Epithelial cell of prostate (primary cell): ENCODE results near the gene VPS8.
"Not testable (repeated sequence)": the region's sequence is repeated elsewhere in the genome, so short reads cannot be mapped to it uniquely, and the experiment has no call there.

ENCODE experiments used
- DNase-seq: peaks from one replicate; pipeline ENCODE4 v3.0.0-alpha.2; 2011; ENCODE audit warnings: low read depth, low spot score
- H3K27ac ChIP-seq: fragments of 450-650 bp; 2 replicates; pipeline ENCODE4 v1.5.1; 2017; ENCODE audit warnings: mild to moderate bottlenecking

VPS8 gene

DNA sequence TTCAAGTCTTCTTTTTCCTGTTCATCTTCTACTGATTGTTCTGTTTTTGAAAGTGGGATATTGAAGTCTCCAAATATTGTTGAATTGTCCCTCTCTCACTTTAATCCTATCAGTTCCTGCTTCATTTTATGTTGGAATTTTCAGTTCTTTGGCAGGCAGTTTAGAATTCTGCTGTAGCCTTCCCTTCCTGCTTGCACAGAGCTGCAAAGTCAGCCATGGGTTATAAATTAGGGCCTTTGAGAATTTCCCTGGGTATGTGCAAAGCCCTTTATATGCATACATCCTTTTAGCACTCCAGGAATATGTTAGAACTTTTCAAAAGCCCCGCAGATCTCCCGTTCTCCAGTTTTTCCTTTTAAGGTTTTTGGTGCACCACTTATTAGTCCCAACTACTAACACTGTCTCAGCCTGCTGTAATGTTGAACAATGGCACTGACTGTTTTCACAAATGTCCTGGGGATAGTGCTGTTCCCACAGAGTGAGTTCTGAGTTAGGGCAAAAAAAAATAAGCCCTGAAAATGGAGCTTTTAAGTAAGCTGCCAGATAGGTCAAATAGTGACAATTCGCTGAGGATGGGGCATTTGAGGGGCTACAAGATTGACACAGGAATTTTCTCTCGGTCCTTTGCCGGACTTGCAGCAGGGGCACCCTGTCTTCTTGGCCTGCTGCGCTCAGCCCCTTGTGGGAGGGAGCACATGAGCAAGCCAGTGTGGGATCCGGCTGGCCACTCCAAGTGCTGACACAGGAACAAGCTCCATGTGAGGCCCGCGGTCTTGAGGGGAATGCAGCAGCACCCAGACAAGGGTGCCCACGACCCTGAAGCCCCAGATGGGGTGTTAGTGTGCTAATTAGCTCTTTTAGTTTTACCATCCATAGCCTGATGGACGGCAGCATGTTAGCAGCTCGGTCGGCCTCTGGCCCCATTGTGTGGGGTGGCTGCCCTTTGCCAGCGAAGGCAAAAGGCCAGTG is 96.0 kb downstream of the VPS8 start:
- DNase-seq, result no peak
- no peak overlapping the region for H3K27ac ChIP-seq

DNA sequence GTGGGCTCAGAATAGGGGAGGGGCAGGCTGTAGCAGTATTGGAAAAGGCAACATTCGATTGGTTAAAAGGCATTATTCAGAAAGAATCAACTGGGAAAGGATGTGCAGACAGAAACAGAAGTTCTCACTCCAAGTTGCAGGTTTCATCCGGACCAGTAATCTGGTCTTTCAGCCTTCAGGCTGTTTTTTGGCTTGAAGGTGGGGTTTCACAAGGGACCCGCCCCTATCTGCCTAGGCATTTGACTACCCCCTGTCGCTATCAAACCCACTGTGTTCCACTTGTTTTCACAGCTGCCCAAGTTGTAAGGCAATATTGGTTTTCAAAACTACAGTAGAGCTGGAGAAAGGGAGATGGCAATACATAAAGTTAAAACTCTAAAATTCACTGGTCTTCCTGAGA is 96.9 kb downstream of the VPS8 start:
- no peak for DNase-seq
- H3K27ac ChIP-seq, result no peak overlapping the region

DNA sequence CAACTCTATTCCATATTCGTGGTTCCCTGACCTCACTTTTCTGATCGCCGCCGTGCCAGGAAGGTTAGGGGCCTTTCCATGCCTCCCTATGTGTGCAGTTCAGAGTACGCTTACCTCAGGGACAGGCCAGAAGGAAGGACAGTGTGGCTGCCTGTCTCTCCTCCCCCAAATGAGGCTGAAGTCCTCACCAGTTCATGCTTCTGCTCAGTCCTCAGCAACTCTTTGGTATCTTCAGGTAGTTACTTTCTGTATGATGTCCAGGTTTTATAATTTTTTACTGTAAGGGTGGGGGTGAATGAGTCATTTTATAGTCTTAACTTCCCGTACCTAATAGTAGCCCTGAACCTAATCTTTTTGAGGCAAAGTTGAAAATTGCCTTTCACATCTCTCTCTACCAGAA is 98.7 kb downstream of the VPS8 start:
- no peak overlapping the region for H3K27ac ChIP-seq
- no peak for DNase-seq

DNA sequence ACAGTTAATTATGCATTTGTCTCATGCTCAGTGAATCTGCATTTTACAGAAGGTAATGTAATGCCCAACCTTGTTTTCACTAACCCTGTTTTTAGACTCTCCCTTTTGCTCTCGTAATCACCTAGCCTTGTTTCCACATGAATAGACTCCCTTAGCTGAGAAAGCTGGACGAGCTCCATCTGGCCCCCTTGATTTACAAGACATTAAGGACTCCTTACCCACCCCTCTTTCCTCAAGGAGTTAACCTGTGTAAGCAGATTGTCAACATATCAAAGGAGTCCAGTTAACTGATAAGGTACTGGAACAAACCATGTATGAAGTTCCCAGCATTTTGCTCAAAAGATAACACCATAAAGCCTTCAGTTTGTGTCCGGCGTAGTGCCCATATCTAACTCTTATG is 99.6 kb downstream of the VPS8 start:
- DNase-seq, result no peak
- no peak overlapping the region for H3K27ac ChIP-seq

DNA sequence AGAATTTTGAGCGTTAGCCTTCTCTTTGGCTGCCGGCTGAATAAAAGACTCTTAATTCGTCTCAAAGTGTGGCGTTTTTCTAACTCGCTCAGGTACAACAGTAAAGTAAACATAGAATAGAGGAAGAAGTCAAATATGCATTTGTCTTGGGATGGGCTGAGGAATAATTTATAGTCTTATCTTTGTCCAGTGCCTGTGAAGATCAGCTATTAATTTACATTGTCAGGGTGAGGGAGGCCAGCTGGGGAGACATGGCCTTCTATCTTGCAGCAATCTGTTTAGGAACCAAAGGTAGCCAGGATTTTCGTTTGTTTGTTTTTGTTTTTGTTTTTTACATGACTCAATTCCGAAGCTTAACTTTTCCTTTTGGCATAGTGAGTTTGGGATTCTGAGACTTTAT is 100.2 kb downstream of the VPS8 start:
- no peak overlapping the region for H3K27ac ChIP-seq
- DNase-seq, result no peak

DNA sequence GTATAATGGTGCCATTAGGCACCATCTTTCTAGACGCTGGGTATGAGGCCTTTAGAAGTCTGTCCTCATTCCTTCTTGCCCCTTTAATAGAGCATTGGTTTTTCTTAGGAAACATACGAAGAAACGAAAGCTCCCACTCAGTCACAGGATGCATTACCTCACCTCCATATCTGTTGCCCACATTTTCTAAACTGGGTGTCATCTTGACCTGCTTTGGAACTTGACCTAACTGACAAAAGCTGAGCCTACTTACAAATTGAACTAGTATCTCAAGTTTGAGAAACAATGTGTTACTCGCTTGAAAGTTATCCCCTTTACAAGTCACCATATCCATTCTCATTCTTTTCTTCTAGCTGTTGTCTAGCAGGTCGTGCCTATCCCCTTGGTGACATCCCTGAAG is 102.7 kb downstream of the VPS8 start:
- no peak for DNase-seq
- no peak overlapping the region for H3K27ac ChIP-seq

DNA sequence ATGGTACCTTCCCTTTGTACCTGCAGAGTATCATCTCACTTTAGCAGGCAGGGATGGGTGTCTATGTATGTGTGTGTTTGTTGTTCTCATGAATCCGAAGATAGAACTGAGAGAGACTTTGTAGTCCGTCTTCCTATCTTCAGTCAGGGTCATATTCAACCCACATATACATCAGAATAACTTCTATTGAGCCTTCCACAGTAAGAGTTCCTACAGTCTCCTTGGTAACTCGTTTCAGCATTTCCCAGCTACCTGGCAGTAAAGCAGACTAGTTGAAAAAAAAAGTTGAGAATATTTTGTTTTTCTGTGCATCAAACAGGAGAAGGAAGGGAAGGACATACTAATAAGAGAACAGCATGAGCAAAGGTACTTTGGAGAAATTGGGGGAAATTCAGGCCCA is 106.8 kb downstream of the VPS8 start:
- H3K27ac ChIP-seq, result no peak overlapping the region
- DNase-seq, result no peak

DNA sequence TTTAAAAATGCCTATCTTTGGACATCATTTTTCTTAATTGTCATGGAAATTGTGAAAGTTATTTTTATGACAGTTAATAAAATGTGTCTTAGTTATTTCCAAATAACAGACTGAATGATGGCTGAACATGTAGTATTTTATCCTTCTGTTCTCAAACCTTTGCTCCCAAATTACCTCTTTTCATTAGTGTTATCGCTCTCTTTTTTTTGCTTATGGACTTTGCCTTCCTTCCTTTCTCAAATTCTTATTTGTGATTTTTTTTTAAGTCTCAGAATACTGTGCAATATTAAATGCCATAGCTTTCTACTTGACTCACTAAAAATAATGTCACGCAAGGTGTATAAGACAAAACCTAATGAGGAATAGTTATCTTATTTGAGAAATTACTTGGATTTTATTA is 107.7 kb downstream of the VPS8 start:
- H3K27ac ChIP-seq, result no peak overlapping the region
- DNase-seq, result no peak

DNA sequence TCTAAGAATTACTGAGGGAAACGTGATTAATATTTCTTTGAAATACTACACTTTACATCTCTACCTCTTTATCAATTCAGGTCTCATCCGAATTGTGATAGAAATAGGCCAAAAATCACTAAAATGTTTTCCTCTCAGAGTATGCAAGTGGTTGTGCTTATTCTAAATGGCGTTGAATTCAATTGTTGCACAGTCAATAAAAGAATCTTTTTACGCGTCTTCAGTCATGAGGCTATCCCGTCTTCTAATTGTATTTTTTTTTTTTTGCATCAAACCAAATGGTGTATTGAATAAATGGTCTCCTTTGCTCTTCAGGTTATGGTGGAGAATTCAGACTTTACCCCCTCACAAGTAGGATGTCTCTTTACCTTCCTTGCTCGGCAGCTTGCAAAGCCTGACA is 112.6 kb downstream of the VPS8 start:
- no peak overlapping the region for H3K27ac ChIP-seq
- DNase-seq, result no peak

DNA sequence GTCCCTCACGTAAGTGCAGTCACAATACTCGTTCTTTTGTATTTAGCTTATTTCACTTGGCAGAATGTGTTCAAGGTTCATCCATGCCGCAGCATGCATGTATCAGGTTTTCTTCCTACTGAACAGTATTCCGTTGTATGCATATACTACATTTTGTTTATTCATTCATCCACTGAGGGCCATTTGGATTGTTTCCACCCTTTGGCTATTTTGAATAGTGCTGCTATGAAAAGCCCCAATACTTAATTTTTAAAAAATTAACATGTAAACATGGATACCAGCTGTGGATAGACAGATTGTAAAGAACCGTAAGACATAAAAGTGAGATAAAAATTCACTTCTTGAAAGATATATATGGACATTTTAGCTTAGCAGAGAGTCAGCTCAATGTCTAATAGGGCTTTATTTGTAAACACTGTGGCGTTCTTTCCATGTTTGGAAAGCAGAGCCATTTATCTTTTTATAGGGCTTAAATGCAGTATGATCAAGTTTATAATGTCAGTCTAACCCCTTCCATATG is 115.9 kb downstream of the VPS8 start:
- H3K27ac ChIP-seq, result no peak overlapping the region
- no peak for DNase-seq

DNA sequence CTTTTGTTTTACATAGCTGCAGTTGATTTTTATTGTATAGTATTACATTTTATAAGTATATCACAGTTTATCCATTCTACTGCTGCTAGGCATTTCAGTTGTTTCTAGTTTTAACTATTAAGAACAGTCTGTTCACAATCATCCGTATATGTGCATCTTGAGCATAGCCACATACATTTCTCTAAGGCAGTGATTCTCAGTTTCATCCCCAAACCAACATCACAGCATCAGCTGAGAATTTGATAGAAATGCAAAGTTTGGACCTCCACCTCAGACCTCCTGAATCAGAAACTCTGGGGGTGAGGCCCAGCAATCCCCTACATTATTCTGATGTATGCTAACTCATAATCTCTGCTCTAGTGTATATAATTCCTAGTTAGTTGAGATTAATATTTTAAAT is 120.8 kb downstream of the VPS8 start:
- no peak for DNase-seq
- H3K27ac ChIP-seq, result no peak overlapping the region

DNA sequence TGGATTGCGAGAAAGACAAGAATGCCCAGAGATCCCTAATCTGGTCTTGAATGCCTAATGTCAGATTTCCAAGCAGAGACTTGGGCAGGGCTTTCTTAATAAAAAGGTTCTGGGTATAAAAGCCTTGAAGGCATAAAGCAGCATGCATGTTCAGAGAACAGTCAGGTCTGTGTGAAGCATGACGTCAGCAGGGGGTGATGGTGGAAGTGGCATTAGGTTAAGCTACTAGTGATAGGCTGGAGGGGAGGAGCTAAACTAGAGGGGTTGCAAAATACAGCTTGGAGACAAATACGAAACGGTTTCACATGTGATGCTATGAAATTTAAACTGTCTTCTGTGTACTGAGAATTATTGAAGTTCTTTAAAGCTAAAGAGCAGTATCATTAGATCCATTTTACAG is 125.6 kb downstream of the VPS8 start:
- H3K27ac ChIP-seq, result no peak overlapping the region
- no peak for DNase-seq

DNA sequence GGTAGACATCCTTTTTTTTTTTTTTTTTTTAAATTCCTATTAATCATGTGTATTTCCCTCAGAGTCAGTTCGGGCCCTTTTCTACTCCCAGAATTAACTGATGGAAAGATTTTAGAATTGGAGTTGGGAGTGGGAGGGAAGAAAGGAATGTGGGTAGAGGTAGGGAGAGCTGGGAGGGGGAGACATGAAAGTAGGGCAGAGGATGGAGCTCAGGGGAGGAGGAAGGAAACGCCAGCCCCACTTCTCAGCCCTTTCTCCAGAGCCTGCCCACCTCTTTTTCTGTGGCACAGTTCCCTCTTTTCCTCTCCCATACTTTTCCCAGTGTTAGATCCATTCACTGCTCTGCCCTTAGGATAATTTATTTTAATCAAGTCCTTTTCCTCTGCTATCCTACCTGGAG is 129.4 kb downstream of the VPS8 start:
- DNase-seq, result no peak
- no peak overlapping the region for H3K27ac ChIP-seq

DNA sequence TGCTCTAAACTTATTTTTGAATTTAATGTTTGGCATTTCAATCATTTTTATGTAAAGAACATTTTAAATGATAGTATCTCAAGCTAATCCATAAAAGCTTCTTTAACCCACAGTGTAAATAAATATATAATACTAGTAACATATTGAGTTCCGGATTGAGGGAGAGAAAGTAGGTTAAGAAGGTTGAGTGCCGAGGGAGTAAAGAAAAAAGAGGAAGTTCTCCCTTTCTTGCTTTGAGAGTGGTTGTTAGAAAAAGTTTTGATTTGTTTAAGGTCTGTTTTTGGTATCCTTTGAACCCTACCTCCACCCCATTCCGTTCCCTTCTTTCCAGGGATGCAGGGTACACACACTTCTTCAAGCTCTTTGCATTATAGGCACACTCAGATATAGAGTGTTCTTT is 130.8 kb downstream of the VPS8 start:
- no peak for DNase-seq

DNA sequence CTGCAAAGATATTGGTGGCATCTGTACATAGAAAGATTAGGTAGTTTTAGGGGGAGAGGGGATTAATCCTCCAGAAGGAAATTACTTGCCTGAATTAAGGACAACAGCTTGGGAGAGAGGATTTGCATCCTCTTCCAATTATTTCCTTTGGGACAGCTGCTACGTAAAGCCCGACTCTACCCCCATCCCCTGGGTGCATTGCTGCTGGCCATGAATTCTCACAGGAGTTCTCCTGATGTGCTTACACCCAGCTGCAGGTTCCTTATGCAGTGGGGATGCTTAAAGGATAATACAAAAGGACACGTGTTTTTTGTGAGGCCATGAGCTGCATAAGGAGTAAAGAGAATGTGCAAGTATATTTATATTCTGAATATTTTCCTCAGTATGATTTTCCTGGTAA is 132.3 kb downstream of the VPS8 start:
- no peak for DNase-seq
- no peak overlapping the region for H3K27ac ChIP-seq

More for the DNA sequence above, 130.8 kb downstream of the VPS8 start:
- no peak overlapping the region for H3K27ac ChIP-seq

DNA sequence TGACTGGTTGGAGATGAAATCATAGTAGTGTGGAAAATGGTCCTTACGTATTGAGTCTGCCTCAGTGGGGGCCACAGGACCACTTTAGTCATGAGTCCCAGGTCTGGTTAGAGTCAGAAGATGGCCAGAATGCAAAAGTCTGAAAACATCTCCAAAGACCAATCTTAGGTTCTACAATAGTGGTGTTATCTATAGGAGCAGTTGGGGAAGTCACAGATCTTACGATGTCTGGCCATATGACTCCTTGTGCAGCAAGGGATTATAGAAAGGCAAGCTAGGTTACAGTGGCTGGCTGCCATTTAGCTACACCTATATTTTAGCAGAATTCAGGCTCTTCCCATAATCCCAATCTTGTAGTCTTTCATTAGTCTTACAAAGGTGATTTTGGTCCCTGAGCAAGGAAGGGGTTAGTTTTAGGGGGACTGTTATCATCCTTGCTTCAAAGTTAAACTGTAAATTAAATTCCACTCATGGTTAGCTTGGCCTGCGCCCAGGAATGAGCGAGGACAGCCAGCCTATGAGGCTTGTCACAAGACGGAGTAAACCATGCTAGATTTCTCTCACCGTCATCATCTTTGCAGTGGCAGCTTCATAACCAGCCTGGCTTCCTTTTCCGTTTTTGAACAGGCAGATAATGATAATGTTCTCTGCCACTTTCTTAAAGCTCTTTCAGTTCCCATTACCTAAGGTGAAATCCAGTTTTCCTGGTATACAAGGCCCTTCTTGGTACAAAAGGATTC is 134.1 kb downstream of the VPS8 start:
- H3K27ac ChIP-seq, result no peak overlapping the region
- no peak for DNase-seq

DNA sequence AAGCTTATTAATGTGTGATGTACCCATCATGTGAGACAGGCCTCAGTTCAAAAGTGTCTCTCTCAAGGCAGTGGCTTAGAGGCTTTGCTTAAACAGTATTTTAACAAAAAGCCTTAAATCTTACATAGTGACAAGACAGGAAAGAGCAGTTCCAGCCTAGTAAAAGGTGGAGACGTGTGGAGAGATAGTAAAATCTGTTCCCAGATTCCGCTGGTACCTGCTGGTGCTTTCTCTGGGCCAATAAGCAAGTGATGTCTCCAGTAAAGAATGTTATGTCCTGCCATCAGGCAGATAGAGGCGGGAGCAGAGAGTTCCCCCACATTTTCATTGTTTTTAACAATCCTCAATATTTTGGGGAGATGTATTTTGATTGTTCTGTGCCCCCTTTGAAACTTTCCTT is 135.0 kb downstream of the VPS8 start:
- H3K27ac ChIP-seq, result no peak overlapping the region
- DNase-seq, result no peak

DNA sequence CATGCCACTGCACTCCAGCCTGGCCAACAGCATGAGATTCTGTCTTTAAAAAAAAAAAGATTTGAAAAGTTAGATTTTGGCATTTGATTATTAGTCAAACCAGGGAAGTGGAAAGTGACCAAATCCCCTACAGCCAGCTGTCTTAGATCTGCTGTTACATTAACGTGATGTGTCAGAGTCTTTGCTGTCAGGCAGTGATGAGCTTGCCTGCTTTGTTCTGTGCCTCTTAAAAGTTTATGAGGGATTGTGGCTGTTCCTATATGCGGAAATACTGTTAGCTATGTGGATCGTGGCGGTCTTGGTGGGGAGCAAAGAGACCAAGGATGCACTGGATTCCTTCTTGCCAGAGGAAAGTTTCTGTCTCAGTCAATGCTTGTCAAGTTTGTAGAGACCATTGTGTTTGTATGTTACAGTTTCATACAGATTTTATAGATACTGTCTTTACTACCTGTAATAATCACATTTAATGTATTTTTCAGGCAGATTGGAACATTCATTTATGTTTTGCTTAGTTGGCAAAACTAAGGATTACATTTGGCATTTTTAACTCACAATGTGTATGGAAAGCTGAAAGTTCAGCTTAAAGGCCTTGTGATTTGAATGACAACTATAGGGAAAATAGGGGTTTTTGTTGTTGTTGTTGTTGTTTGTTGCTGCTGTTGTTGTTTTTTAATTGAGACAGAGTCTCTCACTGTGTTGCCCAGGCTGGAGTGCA is 137.4 kb downstream of the VPS8 start:
- no peak overlapping the region for H3K27ac ChIP-seq
- DNase-seq, result no peak

DNA sequence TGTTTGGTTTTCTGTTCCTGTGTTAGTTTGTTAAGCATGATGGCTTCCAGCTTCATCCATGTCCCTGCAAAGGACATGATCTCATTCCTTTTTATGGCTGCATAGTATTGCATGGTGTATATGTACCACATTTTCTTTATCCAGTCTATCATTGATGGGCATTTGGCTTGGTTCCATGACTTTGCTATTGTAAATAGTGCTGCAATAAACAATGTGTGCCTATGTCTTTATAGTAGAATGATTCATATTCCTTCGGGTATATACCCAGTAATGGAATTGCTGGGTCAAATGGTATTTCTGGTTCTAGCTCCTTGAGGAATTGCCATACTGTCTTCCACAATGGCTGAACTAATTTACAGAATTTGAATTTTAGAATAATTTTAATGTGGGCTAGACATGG is 138.8 kb downstream of the VPS8 start:
- not testable (repeated sequence) for H3K27ac ChIP-seq, DNase-seq

DNA sequence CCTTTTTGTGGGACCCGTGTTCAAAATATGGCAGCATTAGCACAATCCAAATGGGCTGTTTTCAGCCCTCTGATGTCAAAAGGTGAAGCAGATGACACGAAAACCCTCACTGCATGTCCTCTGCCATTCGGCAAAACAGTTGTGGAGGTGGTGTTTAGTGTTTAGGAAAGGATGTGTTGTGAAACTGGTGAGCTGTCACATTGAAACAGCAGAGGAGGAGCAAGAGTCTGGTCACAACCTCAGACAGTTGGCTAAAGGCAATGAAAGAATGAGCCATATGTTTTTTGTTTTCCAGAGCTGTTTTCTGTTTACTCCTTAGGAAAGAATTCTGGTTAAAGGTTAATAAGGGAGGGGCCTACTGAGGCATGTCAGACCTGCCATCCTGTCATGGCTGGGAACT is 140.7 kb downstream of the VPS8 start:
- DNase-seq, result no peak
- no peak overlapping the region for H3K27ac ChIP-seq

DNA sequence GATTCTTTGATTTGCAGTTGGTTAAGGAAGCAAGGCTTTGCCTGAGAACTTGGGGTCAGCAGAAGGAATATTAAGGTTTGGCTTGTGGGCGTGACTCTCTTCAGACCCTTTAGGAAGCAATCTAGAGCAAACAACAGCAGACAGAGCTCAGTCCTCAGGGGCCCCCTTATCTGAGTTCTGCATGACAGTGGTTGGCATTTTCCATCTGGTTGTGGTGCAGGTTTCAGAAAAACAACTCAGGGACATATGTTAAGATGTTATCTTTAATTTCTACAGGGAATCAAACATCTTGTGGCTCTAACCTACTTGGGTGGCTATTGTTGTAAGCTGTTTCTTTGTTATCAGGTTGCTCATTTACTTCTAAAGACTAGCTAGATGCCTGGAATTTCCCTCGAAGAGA is 141.4 kb downstream of the VPS8 start:
- H3K27ac ChIP-seq, result no peak overlapping the region
- no peak for DNase-seq
